ENCODE results near the gene ADGRA3. TPM values are rescaled to one million over a fixed set of nuclear protein-coding genes. Genes with fewer than 3 reads are reported as not detected.

ADGRA3 gene
- total and polyA plus RNA-seq, 2 experiments from 2014 or later, result 16.2 to 73.9 TPM

GRCh38 chr4:22430626-22431025 is 85.2 kb downstream of the ADGRA3 start (continued):
- TF ChIP-seq ZNF331 (CRISPR knock-in tag; IDR thresholded peaks at IDR 0.05; ENCODE audit: low read depth) (no peak), CREB1 (CRISPR knock-in tag; IDR thresholded peaks at IDR 0.05; ENCODE audit: low read depth) (no peak), EZH2 (IDR thresholded peaks at IDR 0.05; ENCODE audit: low read depth, unreplicated experiment) (no peak), STAT1 (IDR thresholded peaks at IDR 0.05; ENCODE audit: unreplicated experiment) (no peak), POLR2AphosphoS5 (IDR thresholded peaks at IDR 0.05; ENCODE audit: low read depth) (no peak)

GRCh38 chr4:22428441-22428840 is 87.4 kb downstream of the ADGRA3 start:
- Histone ChIP-seq H3K4me2 (no peak overlapping the region), H3K79me2 (replicated peaks; ENCODE audit: insufficient read depth) (no peaks in the 10 kb centered on the region), H2AFZ (no peak overlapping the region), H3K27ac (ENCODE audit: low read depth) (no peak overlapping the region), H3K27me3 (ENCODE audit: insufficient read depth) (no peaks in the 10 kb centered on the region), H3K4me3 (no peak overlapping the region), H4K20me1 (replicated peaks; ENCODE audit: insufficient read depth) (no peaks in the 10 kb centered on the region), H3K4me1 (ENCODE audit: insufficient read depth) (no peaks in the 10 kb centered on the region), H3K9me2 (ENCODE audit: insufficient read depth) (0 out of 2 replicates have a peak, but pooled peaks cover 4% of the 10 kb centered on the region), H3K36me3 (ENCODE audit: insufficient read depth) (peaks cover 5% of the 10 kb centered on the region; the same call in 1 of the 2 replicates), H3F3A (replicated peaks; ENCODE audit: low read depth) (no peaks in the 10 kb centered on the region)
- no peaks in the 10 kb centered on the region for H3K9me3 Mint-ChIP-seq
- no peaks in the 10 kb centered on the region for H3K27me3 Mint-ChIP-seq (ENCODE audit: insufficient read depth, low read depth, poor library complexity)
- peaks cover 8% of the 10 kb centered on the region; the same call in 2 of the 3 replicates for H3K4me1 Mint-ChIP-seq
- TF ChIP-seq CREB1 (CRISPR knock-in tag; IDR thresholded peaks at IDR 0.05; ENCODE audit: low read depth), result no peak
- TF ChIP-seq ZNF114 (CRISPR knock-in tag; IDR thresholded peaks at IDR 0.05), result no peak
- no peak for TF ChIP-seq ETS1 (IDR thresholded peaks at IDR 0.05)
- no peak for TF ChIP-seq EZH2phosphoT487 (IDR thresholded peaks at IDR 0.05; ENCODE audit: unreplicated experiment)
- TF ChIP-seq NANOG (IDR thresholded peaks at IDR 0.05; ENCODE audit: borderline replicate concordance), result no peak
- TF ChIP-seq CTCF (conservative IDR thresholded peaks at IDR 0.05; ENCODE audit: low read depth in 2 of 2), result no peak
- no peak for TF ChIP-seq JUNB (IDR thresholded peaks at IDR 0.05; ENCODE audit: unreplicated experiment)
- TF ChIP-seq REST (IDR thresholded peaks at IDR 0.05; ENCODE audit: unreplicated experiment), result no peak
- TF ChIP-seq ZNF462 (CRISPR knock-in tag; IDR thresholded peaks at IDR 0.05), result no peak
- no peak overlapping the region for H3K27ac Mint-ChIP-seq
- DNase-seq (ENCODE audit: low spot score) (no peak), ATAC-seq (no peak)
- no peak overlapping the region for H3K4me3 Mint-ChIP-seq
- peaks cover 56% of the 10 kb centered on the region for H3K36me3 Mint-ChIP-seq (ENCODE audit: low read depth)

Measured in GM23338 (cell line).